ENCODE results near the gene NXPH4. TPM values are rescaled to one million over a fixed set of nuclear protein-coding genes. Genes with fewer than 3 reads are reported as not detected.

The NXPH4 gene
- total RNA-seq, 3 donors from 2014 or later, result 0.25 TPM; not detected in 2

GRCh38 chr12:57208631-57209282, 7.8 kb upstream of the NXPH4 start:
- H3K4me3 ChIP-seq, result no peak overlapping the region
- no peak for ATAC-seq
- no peak for TF ChIP-seq CTCF (IDR thresholded peaks at IDR 0.05)
- H3K36me3 ChIP-seq (ENCODE audit: low read depth), result no peaks in the 10 kb centered on the region
- peaks cover 2% of the 10 kb centered on the region for H3K4me1 ChIP-seq (ENCODE audit: low read depth)
- peak in 1 of 3 donors; percentile 48 for DNase-seq
- intact Hi-C loops (cut with DNase I, micrococcal nuclease), result no loop called here
- H3K9me3 ChIP-seq, result no peaks in the 10 kb centered on the region

- ATAC-seq (no peak), DNase-seq (peak in 1 of 3 donors; percentile 44)
- H3K4me3 ChIP-seq, result no peak overlapping the region
- TF ChIP-seq CTCF (IDR thresholded peaks at IDR 0.05), result no peak
- H3K36me3 ChIP-seq (ENCODE audit: low read depth), result no peaks in the 10 kb centered on the region
- peaks cover 3% of the 10 kb centered on the region for H3K4me1 ChIP-seq (ENCODE audit: low read depth)
- intact Hi-C loops (cut with DNase I, micrococcal nuclease), result no loop called here
- no peaks in the 10 kb centered on the region for H3K9me3 ChIP-seq
Observed at GRCh38 chr12:57209916-57210315, 6.7 kb upstream of the NXPH4 start.

DNA sequence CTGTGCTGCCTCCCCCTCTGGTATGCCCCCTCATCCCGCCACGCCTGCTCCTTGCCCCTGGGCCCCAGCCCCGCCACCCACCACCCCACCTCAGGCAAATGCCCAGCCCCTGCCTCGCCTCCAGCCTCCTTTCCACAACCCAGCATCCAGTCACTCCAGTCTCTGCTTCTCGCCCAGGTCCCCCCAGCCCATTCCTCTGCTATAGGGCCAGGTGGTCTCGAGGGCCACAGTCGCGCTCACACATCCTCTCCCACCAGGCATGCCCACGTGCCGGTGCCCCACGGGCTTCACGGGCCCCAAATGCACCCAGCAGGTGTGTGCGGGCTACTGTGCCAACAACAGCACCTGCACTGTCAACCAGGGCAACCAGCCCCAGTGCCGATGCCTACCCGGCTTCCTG, 6.1 kb upstream of the NXPH4 start:
- intact Hi-C loops (cut with DNase I, micrococcal nuclease), result no loop called here
- no peaks in the 10 kb centered on the region for H3K9me3 ChIP-seq
- ATAC-seq (no peak), DNase-seq (no peak)
- no peak overlapping the region for H3K4me3 ChIP-seq
- no peaks in the 10 kb centered on the region for H3K36me3 ChIP-seq (ENCODE audit: low read depth)
- no peak for TF ChIP-seq CTCF (IDR thresholded peaks at IDR 0.05)
- H3K4me1 ChIP-seq (ENCODE audit: low read depth), result peaks cover 3% of the 10 kb centered on the region

DNA sequence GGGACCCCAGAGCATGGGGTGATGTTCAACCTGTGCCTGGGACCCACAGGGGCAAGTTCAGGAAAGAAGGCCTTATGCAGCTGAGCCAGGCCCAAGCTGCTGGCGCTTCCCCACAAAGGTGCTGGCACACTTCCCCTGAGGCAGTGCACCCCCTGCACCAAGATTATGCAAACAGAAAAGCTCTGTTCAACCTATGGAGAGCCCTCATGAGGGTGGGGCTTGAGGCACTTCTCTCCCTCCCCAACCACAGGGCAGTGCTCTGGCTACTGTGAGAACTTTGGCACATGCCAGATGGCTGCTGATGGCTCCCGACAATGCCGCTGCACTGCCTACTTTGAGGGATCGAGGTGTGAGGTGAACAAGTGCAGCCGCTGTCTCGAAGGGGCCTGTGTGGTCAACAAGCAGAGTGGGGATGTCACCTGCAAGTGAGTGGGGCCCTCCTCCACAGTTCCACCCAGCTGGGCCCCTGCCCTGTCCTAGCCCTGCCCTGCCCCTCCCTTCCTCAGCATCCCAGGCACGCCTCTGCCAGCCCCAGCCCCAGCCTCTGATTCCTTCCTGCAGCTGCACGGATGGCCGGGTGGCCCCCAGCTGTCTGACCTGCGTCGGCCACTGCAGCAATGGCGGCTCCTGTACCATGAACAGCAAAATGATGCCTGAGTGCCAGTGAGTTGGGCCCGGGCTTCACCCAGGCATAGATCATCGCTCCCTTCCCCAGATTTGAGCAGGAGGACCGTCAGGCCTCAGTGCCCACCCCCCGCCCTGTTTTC, 5.5 kb upstream of the NXPH4 start:
- ATAC-seq, result no peak
- TF ChIP-seq CTCF (IDR thresholded peaks at IDR 0.05), result no peak
- intact Hi-C loops (cut with DNase I, micrococcal nuclease), result no loop called here

GRCh38 chr12:57211791-57212700, 4.5 kb upstream of the NXPH4 start:
- TF ChIP-seq CTCF (IDR thresholded peaks at IDR 0.05), result no peak
- no peak for ATAC-seq
- H3K36me3 ChIP-seq (ENCODE audit: low read depth), result no peaks in the 10 kb centered on the region

More for the DNA sequence above, 5.5 kb upstream of the NXPH4 start:
- Histone ChIP-seq H3K4me1 (ENCODE audit: low read depth) (peaks cover 8% of the 10 kb centered on the region), H3K4me3 (no peak overlapping the region), H3K36me3 (ENCODE audit: low read depth) (no peaks in the 10 kb centered on the region), H3K9me3 (no peaks in the 10 kb centered on the region)
- DNase-seq, result no peak

More at GRCh38 chr12:57211791-57212700, 4.5 kb upstream of the NXPH4 start:
- peaks cover 15% of the 10 kb centered on the region for H3K4me1 ChIP-seq (ENCODE audit: low read depth)
- DNase-seq, result peak in 1 of 3 donors; percentile 53
- intact Hi-C loops (cut with DNase I, micrococcal nuclease), result no loop called here
- H3K9me3 ChIP-seq, result no peaks in the 10 kb centered on the region
- no peak overlapping the region for H3K4me3 ChIP-seq

Data from mucosa of descending colon (tissue), 3 donors.